Epithelial cell of prostate (primary cell): ENCODE measurements around the gene CDC37L1.

Experiments used
- DNase-seq: peaks from one replicate; pipeline ENCODE4 v3.0.0-alpha.2; 2011; ENCODE audit warnings: low read depth, low spot score
- H3K27ac ChIP-seq: fragments of 450-650 bp; 2 replicates; pipeline ENCODE4 v1.5.1; 2017; ENCODE audit warnings: mild to moderate bottlenecking

The CDC37L1 gene

DNA sequence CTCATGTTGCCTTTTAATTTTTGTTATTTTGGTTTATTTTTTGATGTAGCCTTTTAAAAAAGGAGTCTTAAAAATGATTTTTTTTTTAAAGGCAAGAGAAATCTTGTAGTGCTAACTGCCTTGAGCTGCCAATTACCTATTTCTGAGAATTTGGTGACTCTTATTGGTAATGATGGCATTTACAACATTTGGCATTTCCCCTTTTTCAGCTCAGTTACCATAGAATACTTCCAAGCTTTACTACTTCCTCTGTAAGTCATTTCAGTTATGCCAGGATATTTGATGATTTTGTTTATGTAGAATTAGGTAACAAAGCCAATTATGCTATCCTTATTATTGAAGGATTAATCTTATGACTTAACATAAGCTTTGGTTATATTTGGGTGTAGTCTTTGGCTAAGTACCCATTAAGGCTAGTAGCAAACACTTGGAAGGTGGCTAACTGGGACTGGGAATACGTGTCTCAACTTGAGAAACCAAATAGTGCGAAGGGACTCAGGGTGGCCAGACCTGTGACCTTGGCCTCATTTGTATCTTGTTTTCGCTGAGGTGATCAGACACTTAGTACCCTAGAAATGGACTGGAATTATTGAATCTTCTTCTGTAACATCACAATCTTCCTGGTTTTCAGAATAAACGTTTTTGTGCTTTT is 27.7 kb downstream of the CDC37L1 start:
- H3K27ac ChIP-seq: no peak overlapping the region
- no peak for DNase-seq

DNA sequence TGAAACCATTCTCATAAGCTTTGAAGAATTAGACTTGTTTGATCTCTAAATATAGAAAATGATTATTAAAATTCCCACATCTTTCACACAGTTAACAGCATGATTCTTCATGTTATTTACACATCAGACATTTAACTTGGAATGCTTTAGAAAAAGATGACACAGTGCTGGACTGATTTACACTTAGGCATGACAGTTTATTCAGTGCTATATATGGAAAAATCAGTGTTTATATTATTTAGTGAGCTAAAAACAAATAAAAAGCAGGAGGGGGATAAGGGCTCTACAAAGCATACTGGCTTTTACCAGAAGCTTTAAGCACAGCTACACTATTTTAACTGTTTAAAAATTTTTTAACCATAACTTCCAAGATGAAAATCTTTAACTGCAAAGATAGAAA is 30.0 kb downstream of the CDC37L1 start:
- no peak for DNase-seq

DNA sequence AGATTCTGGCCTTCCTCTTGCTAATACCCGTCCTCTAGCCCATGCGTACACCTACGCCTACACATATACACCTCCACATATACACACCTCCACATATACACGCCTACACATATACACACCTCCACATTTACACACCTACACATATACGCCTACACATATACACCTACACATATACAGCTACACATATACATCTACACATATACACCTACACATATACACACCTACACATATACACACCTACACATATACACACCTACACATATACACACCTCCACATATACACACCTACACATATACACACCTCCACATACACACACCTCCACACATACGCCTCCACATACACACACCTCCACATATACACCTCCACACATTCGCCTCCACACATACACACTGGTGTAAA is 34.5 kb downstream of the CDC37L1 start:
- no peak for DNase-seq
- no peak overlapping the region for H3K27ac ChIP-seq

More for the DNA sequence above, 30.0 kb downstream of the CDC37L1 start:
- H3K27ac ChIP-seq: no peak overlapping the region

DNA sequence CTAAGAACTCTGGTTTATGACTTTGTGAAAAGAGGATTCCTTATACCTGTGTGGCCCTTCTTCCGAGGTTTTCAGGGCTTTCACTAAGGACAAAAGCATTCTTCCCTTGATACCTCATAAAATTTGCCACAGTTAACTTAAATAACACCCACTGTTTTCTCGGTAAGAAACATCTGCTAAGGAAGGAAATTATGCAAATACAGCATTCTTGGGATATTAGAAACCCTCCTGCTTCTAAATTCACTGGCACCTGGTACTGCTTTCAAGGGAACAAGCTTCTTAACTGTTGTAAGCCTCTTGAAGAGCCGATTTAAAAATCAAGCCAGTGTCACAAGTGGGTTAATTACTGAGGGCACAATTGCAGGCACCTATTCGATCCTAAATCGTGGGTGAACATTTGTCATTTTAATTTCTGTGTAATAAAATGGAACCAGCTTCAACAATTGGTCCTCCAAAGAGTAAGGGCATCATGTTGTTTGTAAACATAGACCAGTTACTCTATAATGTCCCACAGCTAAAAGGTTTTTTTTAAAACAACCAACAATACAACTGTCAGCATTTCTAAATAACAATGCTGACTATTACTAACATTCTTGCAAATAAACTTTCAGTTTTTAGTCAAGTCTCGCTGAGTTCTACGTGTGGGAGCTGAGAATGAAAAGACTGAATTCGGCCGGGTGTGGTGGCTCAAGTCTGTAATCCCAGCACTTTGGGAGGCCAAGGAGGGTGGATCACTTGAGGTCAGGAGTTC is 35.1 kb downstream of the CDC37L1 start:
- H3K27ac ChIP-seq: no peak overlapping the region
- no peak for DNase-seq

DNA sequence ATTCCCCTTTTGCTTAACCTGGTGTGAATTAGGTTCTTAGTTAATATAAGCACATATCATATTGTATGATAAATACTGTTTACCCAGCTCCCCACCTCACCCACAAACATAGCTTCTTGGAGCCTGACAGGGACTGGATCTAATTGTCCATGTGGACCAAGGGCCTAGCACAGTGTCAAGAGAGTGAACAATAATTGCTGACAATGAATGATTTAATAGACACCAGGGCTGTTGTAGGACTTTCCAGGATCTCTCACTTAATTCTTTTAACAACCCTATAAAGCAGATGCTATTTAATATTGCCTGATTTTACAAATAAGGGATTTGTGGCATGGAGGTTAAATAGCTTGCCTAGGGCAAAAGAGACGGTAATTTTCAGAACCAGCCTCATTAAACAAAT is 36.8 kb downstream of the CDC37L1 start:
- no peak for DNase-seq
- H3K27ac ChIP-seq: no peak overlapping the region

DNA sequence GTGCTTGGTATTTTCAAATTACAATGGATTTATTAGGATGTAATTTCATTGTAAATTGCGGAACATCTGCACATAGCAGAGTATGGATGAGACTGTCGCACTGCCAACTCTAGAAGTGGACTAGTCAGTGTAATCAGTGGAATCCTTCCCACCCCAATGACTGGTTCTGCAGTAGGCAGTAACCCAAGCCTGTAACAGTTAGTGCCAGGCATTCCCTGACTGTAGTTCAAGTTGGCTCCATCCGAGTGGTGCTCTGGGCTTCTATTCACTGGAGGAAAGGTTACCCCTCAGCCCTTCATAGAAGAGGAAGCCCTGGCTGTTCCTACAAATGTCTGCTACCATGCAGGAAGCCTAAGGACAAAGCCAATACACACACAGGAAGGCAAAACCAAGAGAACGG is 38.4 kb downstream of the CDC37L1 start:
- no peak for DNase-seq
- no peak overlapping the region for H3K27ac ChIP-seq

DNA sequence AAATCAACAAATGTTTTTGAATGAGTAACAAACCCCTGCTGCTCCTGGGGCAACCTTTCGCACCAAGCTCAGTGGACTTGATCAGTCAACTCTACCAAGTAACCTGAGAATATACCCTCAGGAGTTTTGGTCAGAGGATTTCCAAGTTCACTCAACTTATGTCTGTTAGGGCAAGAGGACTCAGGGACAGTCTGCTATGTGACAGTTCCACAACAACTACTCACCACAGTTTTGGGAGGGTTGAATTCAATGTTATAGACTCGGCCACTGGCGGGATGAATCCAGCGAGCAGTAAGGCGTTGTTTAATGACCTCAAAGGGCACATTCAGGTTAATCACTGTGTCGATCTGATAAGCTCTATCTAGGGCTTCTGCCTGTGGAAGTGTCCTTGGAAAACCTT is 39.5 kb downstream of the CDC37L1 start:
- DNase-seq: no peak
- no peak overlapping the region for H3K27ac ChIP-seq

DNA sequence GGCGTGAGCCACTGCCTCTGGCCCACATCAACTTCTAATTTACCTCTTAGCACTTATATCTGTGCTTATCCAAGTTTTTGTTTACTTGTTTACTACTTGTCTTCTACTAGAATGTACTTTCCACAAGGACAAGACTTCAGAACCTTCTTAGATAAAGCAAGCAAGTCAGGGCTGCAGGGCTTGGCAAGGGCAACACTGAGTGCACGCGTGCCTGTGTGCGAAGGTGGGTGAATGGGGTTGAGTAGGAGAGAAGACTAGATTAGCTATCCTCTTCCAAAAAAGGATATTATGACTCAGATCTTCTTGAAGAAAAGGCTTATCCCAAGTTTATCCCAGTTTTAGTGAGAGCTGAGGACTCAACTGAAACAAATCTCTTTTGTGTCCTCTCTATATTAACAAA is 42.4 kb downstream of the CDC37L1 start:
- no peak for DNase-seq
- H3K27ac ChIP-seq: no peak overlapping the region

DNA sequence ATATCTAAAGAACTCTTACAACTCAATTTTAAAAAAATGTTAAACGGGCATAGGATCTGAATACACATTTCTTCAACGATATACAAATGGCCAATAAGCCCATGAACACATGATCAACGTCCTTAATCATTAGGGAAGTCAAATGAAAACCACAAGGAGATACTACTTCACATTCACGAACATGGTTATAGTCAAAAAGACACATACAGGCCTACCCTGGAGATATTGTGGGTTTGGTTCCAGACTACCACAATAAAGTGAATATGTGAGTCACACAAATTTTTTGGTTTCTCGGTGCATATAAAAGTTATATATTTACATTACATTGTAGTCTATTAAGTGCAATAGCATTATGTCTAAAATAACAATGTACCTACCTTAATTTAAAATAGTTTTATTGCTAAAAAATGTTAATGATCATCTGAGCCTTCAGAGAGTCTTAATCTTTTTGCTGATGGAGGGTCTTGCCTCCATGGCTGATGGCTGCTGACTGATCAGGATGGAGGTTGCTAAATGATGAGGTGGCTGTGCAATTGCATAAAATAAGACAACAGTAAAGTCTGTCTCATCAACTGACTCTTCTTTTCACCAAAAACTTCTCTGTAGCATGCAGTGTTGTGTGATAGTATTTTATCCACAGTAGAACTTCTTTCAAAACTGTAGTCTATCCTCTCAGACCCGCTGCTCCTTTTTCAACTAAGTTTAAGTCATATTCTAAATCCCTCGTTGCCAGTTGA is 46.5 kb downstream of the CDC37L1 start:
- DNase-seq: no peak

DNA sequence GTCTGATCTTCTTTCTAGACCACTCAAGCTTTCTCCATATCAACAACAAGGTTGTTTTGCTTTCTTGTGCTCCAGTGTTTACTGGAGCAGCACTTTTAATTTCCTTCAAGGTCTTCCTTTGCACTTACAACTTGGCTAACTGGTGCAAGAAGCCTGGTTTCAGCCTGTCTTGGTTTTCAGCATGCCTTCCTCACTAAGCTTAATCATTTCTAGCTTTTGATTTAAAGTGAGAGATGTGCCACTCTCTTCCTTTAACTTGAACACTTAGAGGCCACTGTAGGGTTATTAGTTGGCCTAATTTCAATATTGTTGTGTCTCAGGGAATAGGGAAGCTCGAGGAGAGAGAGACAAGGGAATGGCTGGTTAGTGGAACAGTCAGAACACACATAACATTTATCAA is 48.2 kb downstream of the CDC37L1 start:
- no peak for DNase-seq
- no peak overlapping the region for H3K27ac ChIP-seq

More for the DNA sequence above, 46.5 kb downstream of the CDC37L1 start:
- no peak overlapping the region for H3K27ac ChIP-seq

DNA sequence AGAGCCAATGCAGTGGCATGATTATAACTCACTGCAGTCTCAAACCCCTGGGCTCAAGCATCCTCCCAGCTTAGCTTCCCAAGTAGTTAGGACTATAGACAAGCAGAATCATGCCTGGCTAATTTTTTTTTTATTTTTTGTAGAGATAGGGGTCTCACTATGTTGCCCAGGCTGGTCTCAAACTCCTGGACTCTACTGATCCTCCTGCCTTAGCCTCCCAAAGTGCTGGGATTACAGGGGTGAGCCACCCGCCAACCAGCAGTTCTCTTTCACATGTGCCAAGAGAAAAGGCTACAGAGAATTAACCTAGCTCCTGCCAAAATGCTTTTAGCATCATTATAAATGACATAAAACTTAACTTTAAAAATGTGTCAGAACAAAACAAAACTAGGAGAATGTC is 53.5 kb downstream of the CDC37L1 start:
- DNase-seq: no peak
- no peak overlapping the region for H3K27ac ChIP-seq

DNA sequence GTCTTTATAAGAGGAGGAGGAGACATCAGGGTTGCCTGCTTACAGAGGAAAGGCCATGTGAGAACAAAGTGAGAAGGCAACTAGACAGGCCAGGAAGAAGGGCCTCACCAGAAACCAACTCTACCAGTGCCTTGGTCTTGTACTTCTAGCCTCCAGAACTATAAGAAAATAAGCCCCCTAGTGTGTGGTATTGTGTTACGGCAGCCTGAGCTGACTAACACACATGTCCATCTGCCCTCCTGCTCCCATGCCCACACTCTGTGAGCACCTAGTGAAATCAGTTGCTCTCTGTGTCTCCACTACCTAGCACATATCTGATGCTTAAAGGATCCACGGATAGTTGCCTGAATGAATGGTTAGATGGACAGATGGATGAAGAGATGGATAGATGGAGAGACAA is 54.8 kb downstream of the CDC37L1 start:
- no peak overlapping the region for H3K27ac ChIP-seq
- no peak for DNase-seq

DNA sequence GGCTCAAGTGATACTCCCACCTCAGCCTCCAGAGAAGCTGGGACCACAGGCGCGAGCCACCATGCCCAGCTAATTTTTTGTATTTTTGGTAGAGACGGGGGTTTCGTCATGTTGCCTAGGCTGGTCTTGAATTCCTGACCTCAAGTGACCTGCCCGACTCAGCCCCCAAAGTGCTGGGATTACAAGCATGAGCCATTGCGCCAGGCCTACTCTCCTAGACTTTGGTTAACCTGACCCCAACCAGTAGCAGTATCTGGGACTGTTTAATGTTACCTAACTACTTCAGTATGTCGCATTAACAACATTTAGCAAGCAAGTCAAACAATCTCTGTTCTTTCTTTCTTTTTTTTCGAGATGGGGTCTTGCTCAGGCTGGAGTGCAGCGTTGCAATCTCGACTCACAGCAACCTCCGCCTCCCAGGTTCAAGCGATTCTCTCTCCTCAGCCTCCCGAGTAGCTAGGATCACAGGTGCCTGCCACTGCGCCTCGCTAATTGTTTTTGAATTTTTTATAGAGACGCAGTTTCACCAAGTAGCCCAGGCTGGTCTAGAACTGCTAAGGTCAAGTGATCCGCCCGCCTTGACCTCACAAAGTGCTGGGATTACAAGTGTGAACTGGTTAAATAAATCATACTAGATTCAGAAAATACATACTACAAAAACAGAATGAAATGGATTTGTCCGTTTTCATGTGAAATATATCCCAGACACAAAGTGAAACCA is 59.7 kb downstream of the CDC37L1 start:
- H3K27ac ChIP-seq: peak overlapping the region; percentile 77

DNA sequence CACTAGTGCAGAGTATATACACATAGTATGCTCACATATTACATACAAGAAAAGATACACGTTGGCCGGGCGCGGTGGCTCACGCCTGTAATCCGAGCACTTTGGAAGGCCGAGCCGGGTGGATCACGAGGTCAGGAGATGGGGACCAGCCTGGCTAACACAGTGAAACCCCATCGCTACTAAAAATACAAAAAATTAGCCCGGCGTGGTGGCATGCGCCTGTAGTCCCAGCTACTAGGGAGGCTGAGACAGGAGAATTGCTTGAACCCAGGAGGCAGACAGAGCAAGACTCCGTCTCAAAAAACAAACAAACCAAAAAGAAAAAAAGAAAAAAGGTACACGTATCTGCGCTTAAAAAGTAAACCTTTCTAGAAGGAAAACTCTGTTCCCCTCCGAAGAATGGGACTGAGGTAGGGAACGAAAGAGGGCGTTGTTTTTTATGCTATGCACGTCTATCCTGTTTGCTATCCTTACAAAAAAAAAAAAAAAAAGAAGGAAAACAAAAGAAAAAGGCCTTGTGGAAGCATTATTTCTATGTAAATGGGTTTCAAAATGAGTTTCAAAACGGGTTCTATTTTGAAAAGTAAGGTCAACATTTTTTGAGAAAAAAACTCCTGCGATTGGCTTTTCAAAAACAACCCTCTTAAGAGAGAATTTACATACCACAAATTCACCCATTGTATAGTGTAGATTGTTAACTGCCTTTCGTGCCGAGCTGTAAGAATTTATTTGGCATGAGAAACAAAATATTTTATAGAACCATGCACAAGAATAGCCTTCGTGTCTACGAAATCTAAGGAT is 60.4 kb downstream of the CDC37L1 start:
- H3K27ac ChIP-seq: peak overlapping the region; percentile 77
- DNase-seq: no peak

More for the DNA sequence above, 59.7 kb downstream of the CDC37L1 start:
- no peak for DNase-seq

DNA sequence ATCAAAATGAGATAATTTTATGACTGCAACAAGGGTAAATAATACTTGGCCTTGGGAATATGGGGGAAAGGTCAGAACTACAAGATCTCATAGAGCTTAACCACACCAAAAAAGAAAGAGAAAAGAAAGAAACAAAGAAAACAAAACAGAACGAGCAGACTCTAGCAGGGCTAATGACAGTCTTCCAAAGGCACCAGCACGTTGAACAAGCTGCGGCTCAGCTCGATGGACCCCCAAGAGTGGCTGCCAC is 60.9 kb downstream of the CDC37L1 start:
- no peak for DNase-seq
- peak overlapping the region; percentile 77 for H3K27ac ChIP-seq

DNA sequence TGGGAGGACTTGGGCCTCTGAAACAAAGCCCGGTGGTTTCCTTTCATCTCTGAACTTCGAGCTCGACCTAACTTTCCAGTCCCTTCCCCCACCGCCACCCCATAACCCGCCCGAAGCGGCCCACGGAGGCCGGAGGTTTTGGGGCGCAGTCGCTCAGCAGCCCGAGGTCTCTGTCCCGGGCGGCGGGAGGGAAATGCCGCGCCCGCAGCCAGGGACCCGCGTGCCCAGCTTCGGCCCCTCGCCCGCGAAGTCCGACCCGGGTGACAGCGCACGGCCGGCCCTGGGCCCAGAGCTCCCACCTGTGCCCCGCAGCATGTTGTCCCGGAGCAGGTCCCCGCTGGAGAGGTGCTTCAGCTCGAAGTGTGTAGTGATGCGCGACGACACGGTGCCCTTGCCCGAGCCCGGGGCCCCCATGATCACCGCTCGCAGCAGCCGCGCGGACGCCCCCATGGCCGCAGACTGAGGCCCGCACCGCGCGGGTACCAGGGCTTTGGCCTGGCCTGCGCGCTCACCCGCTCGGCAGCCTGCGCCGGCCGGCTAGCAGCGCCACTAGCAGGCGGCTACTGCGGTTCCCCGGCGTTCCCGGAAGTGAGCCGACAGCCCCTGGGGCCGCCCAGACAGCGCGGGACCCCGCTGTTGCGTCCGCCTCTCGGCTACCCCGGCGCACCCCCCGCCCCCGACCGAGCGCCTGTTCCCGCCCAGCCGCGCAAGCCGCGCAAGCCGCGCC is 61.4 kb downstream of the CDC37L1 start, which contains the start of gene AK3:
Gene AK3 (minus strand): TSS at position 565 of the 727 bp plus-strand sequence. CDS start 115 bp downstream, at position 450.
- H3K27ac ChIP-seq: peak within 1 kb of the TSS; percentile 77
- DNase-seq: peak; percentile 29

DNA sequence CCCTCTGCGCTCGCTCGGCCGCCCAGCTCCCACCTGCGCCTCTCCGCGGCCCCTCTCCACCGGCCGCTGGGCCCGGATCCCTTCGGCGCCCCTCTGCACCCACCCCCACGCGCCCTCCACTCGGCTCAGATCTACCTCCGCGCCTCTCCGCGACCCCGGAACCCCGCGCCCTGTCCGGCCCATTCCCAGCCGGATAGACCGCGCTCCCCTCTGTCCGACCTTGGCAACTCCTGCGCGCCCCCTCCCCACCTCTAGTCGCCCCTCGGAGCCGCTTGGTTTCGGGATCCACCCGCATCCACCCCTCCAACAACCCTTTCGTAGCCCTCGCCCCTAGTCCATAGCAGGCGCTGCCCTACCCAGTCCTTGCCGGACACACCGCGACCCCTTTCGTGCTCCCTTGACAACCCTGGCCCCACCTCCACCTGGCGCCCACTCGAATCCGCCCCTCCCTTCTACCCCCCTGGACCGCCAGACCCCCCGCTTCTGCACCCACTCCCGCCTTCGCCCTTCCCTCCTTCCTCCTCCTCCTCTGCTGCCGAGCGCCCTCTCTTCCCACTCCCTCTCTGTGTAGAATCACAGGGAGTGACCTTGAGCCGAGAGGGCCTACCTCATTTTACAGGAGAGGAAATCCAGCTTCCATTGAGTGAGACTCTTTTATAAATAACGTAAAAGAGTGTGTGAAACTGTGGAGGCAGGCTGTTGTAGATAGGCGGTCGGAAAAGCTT is 62.2 kb downstream of the CDC37L1 start:
- no peak for DNase-seq
- peak overlapping the region; percentile 77 for H3K27ac ChIP-seq

DNA sequence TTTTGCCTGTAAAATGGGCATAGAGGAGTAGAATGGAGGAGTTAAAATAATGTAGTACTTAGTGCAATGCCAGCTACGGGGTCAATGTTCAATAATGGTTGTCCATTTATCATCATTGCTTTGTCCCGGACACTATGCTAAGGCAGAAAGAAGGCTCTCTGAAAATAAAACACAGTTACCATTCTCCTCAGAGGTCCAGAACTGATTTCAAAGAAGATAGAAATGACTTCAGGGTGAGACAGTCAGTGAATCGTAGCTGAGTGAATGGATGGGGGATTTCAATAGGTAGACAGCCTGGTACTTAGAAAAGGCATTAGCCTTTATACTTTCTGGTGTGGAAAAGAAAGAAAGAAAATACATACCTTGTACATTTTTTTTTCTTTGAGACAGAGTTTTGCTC is 62.9 kb downstream of the CDC37L1 start:
- no peak for DNase-seq
- H3K27ac ChIP-seq: peak overlapping the region; percentile 77
